Ishikawa (cell line): ENCODE measurements around the gene CES4A.

Experiments used
- CEBPB ChIP-seq: IDR thresholded peaks from 2 replicates; pipeline ENCODE4 v1.6.1; 2012
- CREB1 ChIP-seq: IDR thresholded peaks from 2 replicates; pipeline ENCODE4 v1.6.1; 2012; ENCODE audit warnings: low read depth
- EGR1 ChIP-seq: IDR thresholded peaks from 2 replicates; pipeline ENCODE4 v1.6.1; 2012
- EP300 ChIP-seq: IDR thresholded peaks from 2 replicates; pipeline ENCODE4 v1.6.1; 2012; ENCODE audit warnings: borderline replicate concordance
- FOXM1 ChIP-seq: IDR thresholded peaks from 2 replicates; pipeline ENCODE4 v1.6.1; 2012; ENCODE audit warnings: low read depth, borderline replicate concordance
- NFIC ChIP-seq: IDR thresholded peaks from 2 replicates; pipeline ENCODE4 v1.6.1; 2012
- RAD21 ChIP-seq: IDR thresholded peaks from 2 replicates; pipeline ENCODE4 v1.6.1; 2012; ENCODE audit warnings: low read depth
- TAF1 ChIP-seq: IDR thresholded peaks from 2 replicates; pipeline ENCODE4 v1.6.1; 2012; ENCODE audit warnings: low read depth, mild to moderate bottlenecking
- TCF12 ChIP-seq: IDR thresholded peaks from 2 replicates; pipeline ENCODE4 v1.6.1; 2012; ENCODE audit warnings: low read depth
- TEAD4 ChIP-seq: IDR thresholded peaks from 2 replicates; pipeline ENCODE4 v1.6.1; 2012
- YY1 ChIP-seq: IDR thresholded peaks from 2 replicates; pipeline ENCODE4 v1.6.1; 2012; ENCODE audit warnings: low read depth
- ZBTB7A ChIP-seq: IDR thresholded peaks from 2 replicates; pipeline ENCODE4 v1.6.1; 2012; ENCODE audit warnings: low read depth
- TF ChIP-seq, protein P1 (sequence below): IDR thresholded peaks from 2 replicates; pipeline ENCODE4 v1.6.1; 2012
- TF ChIP-seq, protein P2 (sequence below): IDR thresholded peaks from 2 replicates; pipeline ENCODE4 v1.6.1; 2012
- TF ChIP-seq, protein P3 (sequence below): IDR thresholded peaks from 2 replicates; pipeline ENCODE4 v1.6.1; 2012; ENCODE audit warnings: low read depth, mild to moderate bottlenecking

CES4A gene

DNA sequence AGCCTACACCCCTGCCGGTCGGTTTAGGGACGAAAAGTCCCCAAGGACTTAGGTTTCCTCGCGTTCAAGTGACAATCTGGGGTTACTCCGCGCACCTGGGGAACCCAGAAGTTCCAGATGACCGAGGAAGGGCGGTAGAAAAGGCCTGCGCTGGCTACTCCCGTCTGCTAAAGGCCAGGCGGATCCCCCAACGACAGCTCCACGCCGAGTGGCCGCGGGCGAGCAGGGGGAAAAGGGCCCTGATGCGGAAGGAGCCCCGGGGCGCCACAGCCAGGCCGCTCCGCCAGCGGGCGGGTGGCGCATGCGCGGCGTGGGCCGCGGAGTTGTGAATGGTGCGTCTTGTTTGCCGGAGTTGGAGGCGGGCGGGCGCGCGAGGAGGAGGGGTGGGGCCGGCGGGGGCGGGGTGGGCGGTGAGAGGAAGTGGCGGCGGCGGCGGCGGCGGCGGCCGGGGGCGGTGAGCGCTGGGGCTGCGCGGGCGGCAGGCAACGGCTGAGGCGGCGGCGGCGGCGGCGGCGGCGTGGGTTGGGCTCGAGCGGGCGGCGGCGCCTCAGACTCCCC, 40.4 kb downstream of the CES4A start, which contains the start of gene CBFB:
TSS of gene CBFB (plus strand) at position 454 of the 558 bp plus-strand sequence. CDS start 259 bp downstream, outside the sequence.
- TF ChIP-seq, protein P1, sequence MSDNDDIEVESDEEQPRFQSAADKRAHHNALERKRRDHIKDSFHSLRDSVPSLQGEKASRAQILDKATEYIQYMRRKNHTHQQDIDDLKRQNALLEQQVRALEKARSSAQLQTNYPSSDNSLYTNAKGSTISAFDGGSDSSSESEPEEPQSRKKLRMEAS = peak; percentile 11; the same call in 1 of the 2 replicates
- TF ChIP-seq EGR1 (peak; percentile 54), FOXM1 (no peak), RAD21 (no peak), TAF1 (peak; percentile 72), YY1 (peak; percentile 54; the same call in 1 of the 2 replicates), CREB1 (no peak)

DNA sequence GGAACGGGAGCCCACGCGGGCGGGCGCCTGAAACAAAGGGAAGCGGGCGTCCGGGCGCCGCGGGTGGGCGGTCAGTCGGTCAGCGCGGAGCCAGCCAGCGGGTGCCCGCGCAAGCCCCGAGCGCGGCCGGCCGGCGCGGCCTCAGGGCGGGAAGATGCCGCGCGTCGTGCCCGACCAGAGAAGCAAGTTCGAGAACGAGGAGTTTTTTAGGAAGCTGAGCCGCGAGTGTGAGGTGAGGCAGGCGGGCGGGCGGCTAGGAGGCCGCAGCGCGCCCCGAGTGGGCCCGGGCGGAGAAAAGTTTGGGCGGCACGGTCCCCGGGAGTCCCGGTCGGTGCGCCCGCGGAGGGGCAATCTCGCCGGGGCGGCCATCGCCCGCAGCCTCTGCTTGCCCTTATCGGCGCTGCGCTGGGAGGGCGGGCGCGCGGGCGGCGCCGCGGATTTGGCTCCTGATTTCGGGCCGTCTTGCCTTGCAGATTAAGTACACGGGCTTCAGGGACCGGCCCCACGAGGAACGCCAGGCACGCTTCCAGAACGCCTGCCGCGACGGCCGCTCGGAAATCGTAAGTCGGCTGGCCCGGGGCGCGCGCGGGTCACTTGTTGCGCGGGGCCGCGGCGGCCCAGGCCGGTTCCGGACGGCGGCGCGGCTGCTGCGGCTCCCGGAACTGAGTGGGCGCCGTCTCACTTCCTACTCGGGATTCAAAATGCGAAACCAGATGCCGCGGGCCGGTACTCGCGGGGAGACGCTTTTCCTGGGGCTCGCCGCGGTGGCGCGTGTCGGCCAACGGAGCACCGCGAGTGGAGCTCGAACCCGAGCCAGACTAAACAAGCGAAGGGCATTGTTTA, 41.1 kb downstream of the CES4A start:
- TF ChIP-seq, protein P2, sequence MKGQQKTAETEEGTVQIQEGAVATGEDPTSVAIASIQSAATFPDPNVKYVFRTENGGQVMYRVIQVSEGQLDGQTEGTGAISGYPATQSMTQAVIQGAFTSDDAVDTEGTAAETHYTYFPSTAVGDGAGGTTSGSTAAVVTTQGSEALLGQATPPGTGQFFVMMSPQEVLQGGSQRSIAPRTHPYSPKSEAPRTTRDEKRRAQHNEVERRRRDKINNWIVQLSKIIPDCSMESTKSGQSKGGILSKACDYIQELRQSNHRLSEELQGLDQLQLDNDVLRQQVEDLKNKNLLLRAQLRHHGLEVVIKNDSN = no peak
- TF ChIP-seq EGR1 = peak; percentile 66
- no peak; the same call in 1 of the 2 replicates for TF ChIP-seq TCF12
- TF ChIP-seq, protein P1 = peak; percentile 36
- TF ChIP-seq EP300 = no peak
- TF ChIP-seq FOXM1 = no peak
- no peak for TF ChIP-seq ZBTB7A
- TF ChIP-seq RAD21 = no peak
- peak; percentile 1; the same call in 1 of the 2 replicates for TF ChIP-seq NFIC
- peak; percentile 51 for TF ChIP-seq YY1
- TF ChIP-seq TAF1 = 0 out of 2 replicates have a peak, but pooled peaks have one; percentile 37

DNA sequence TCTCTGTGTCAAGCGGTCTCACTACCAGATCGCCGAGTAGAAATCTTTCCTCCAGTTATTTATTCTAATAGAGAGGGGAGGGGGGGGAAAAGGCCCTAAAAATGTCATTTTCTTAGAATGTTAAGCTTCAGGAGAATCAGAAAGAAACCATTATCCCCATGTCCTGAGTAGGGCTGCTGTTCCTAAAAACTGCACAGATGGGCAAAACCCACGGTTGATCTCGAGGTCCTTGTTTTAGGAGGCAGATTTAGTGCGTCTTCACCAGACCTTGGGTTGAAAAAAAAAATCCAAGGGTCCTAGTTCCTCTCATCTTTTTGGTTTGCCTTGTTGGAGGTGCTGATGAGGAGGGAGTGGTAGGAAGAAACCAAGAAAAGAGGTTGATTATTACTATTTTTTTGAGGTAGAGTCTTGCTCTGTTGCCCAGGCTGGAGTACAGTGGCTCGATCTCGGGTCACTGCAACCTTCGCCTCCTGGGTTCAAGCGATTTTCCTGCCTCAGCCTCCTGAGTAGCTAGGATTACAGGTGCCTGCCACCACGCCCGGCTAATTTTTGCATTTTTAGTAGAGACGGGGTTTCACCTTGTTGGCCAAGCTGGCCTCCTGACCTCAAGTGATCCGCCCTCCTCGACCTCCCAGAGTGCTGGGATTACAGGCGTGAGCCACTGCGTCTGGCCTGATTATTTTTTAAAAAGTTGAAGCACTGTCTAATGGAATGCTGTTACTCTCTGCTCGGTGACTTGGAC, 42.0 kb downstream of the CES4A start:
- TF ChIP-seq FOXM1 (no peak), NFIC (no peak)

DNA sequence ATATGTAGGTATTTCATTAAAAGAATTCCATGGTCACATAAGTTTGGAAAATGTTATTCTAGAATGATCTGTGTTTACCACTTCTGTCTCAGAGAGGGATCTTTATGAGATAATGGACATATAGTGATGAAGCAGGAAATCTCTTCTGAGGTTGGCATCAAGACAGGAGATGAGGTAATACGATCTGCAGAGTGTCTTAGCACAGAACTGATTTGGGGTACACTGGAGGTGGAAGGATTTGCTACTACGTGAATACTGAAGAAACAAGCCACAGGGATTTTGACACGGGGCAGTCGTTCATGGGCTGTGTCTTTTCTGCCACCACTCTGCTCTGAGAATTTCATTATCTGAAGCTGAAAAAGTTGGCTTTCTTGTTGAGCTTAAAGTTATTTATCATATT, 46.1 kb downstream of the CES4A start:
- TF ChIP-seq FOXM1 (no peak), CREB1 (no peak), TEAD4 (no peak), CEBPB (no peak), TCF12 (no peak), EGR1 (no peak), TAF1 (no peak), RAD21 (no peak), YY1 (no peak), NFIC (no peak), EP300 (no peak), ZBTB7A (no peak)
- TF ChIP-seq, protein P3, sequence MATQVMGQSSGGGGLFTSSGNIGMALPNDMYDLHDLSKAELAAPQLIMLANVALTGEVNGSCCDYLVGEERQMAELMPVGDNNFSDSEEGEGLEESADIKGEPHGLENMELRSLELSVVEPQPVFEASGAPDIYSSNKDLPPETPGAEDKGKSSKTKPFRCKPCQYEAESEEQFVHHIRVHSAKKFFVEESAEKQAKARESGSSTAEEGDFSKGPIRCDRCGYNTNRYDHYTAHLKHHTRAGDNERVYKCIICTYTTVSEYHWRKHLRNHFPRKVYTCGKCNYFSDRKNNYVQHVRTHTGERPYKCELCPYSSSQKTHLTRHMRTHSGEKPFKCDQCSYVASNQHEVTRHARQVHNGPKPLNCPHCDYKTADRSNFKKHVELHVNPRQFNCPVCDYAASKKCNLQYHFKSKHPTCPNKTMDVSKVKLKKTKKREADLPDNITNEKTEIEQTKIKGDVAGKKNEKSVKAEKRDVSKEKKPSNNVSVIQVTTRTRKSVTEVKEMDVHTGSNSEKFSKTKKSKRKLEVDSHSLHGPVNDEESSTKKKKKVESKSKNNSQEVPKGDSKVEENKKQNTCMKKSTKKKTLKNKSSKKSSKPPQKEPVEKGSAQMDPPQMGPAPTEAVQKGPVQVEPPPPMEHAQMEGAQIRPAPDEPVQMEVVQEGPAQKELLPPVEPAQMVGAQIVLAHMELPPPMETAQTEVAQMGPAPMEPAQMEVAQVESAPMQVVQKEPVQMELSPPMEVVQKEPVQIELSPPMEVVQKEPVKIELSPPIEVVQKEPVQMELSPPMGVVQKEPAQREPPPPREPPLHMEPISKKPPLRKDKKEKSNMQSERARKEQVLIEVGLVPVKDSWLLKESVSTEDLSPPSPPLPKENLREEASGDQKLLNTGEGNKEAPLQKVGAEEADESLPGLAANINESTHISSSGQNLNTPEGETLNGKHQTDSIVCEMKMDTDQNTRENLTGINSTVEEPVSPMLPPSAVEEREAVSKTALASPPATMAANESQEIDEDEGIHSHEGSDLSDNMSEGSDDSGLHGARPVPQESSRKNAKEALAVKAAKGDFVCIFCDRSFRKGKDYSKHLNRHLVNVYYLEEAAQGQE = no peak
- TF ChIP-seq, protein P2 = no peak
- TF ChIP-seq, protein P1 = no peak

DNA sequence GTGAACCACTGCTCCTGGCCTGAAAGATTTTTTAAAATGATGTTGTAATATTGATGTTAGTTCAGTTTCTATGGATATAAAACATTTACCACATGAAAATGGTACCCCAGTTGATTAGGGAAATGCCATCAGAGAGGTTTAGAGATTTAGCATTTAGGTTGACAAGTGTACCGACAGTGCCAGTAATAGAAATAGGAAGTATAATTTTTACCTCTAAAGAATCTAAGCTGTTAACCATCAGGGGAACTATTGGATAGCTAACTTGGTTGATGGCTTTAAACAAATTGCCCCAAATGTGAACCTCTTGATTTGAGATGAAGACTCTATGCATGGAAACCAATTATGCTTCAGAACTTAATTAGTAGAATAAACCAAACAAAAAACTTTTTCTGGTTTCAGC, 47.0 kb downstream of the CES4A start:
- TF ChIP-seq NFIC (no peak), TCF12 (no peak), EGR1 (no peak), FOXM1 (no peak), CREB1 (no peak), TAF1 (no peak), TEAD4 (no peak), ZBTB7A (no peak), RAD21 (no peak), YY1 (no peak), CEBPB (no peak), EP300 (no peak)
- TF ChIP-seq, protein P1 = no peak
- TF ChIP-seq, protein P3 = no peak
- TF ChIP-seq, protein P2 = no peak
